Fibroblast of the aortic adventitia (primary cell): ENCODE measurements around the gene ST6GAL2. TPM values are rescaled to one million over a fixed set of nuclear protein-coding genes. Genes with fewer than 3 reads are reported as not detected.
A peak's percentile ranks its signal among the peaks of the same experiment; 100 is the strongest.

ENCODE experiments used
- DNase-seq: peaks from one replicate; pipeline ENCODE4 v3.0.0-alpha.2; 2010; ENCODE audit warnings: low read depth
- H3K4me3 ChIP-seq: 2 replicates; pipeline ENCODE4 v1.5.1; 2011; ENCODE audit warnings: low read depth, mild to moderate bottlenecking, control low read depth, low read length, moderate library complexity
- CTCF ChIP-seq: IDR thresholded peaks from 2 replicates; pipeline ENCODE4 v1.5.1; 2011; ENCODE audit warnings: mild to moderate bottlenecking, low read length, control low read depth, inconsistent platforms; ENCODE audit not compliant: insufficient read depth
- total RNA-seq: library from RNA; depleted of rRNA; stranded (reverse); fragments of >200 nt; gene quantifications from 2 replicates; pipeline ENCODE4 v1.2.3, GENCODE V29; 2012; ENCODE audit warnings: low replicate concordance

Gene ST6GAL2
- total RNA-seq, 1 donor = 0.09 TPM

GRCh38 chr2:106812841-106813240 lies 73.1 kb downstream of the ST6GAL2 start:
- TF ChIP-seq CTCF = no peak
- DNase-seq = no peak
- H3K4me3 ChIP-seq = no peak overlapping the region

- peak; percentile 9 for DNase-seq
- TF ChIP-seq CTCF = no peak
- H3K4me3 ChIP-seq = no peak overlapping the region
Observed at GRCh38 chr2:106812383-106812782, 73.6 kb downstream of the ST6GAL2 start.

GRCh38 chr2:106805716-106806115 lies 80.3 kb downstream of the ST6GAL2 start:
- no peak overlapping the region for H3K4me3 ChIP-seq
- no peak for DNase-seq
- TF ChIP-seq CTCF = no peak

GRCh38 chr2:106804161-106804560 lies 81.8 kb downstream of the ST6GAL2 start:
- no peak for TF ChIP-seq CTCF
- DNase-seq = no peak
- no peak overlapping the region for H3K4me3 ChIP-seq

GRCh38 chr2:106800976-106801655 lies 84.9 kb downstream of the ST6GAL2 start:
- DNase-seq = no peak
- TF ChIP-seq CTCF = no peak
- H3K4me3 ChIP-seq = no peak overlapping the region

- H3K4me3 ChIP-seq = no peak overlapping the region
- no peak for DNase-seq
- no peak for TF ChIP-seq CTCF
Observed at GRCh38 chr2:106800180-106800579, 85.8 kb downstream of the ST6GAL2 start.
